Rectal smooth muscle tissue (tissue), 1 donor: Measurements from ENCODE around the gene CACNA1D.

Experiments used
- H3K27ac ChIP-seq: one replicate; pipeline ENCODE4 v1.7.0; 2013; ENCODE audit warnings: low read depth, low read length, inconsistent platforms
- H3K27me3 ChIP-seq: one replicate; pipeline ENCODE4 v1.7.0; 2013; ENCODE audit warnings: low read length; ENCODE audit not compliant: control insufficient read depth, insufficient read depth
- H3K36me3 ChIP-seq: one replicate; pipeline ENCODE4 v1.7.0; 2013; ENCODE audit warnings: low read length; ENCODE audit not compliant: control insufficient read depth, insufficient read depth
- H3K4me1 ChIP-seq: one replicate; pipeline ENCODE4 v1.7.0; 2013; ENCODE audit warnings: low read length; ENCODE audit not compliant: control insufficient read depth, insufficient read depth
- H3K4me3 ChIP-seq: one replicate; pipeline ENCODE4 v1.7.0; 2013; ENCODE audit warnings: low read length
- H3K9ac ChIP-seq: one replicate; pipeline ENCODE4 v1.7.0; 2013; ENCODE audit warnings: low read length

The CACNA1D gene

GRCh38 chr3:53750253-53751210, 256.1 kb downstream of the CACNA1D start:
- no peak overlapping the region for H3K9ac ChIP-seq
- H3K27ac ChIP-seq, result no peak overlapping the region
- H3K4me1 ChIP-seq, result no peaks in the 10 kb centered on the region
- H3K4me3 ChIP-seq, result no peak overlapping the region
- H3K36me3 ChIP-seq, result no peaks in the 10 kb centered on the region
- H3K27me3 ChIP-seq, result no peaks in the 10 kb centered on the region

DNA sequence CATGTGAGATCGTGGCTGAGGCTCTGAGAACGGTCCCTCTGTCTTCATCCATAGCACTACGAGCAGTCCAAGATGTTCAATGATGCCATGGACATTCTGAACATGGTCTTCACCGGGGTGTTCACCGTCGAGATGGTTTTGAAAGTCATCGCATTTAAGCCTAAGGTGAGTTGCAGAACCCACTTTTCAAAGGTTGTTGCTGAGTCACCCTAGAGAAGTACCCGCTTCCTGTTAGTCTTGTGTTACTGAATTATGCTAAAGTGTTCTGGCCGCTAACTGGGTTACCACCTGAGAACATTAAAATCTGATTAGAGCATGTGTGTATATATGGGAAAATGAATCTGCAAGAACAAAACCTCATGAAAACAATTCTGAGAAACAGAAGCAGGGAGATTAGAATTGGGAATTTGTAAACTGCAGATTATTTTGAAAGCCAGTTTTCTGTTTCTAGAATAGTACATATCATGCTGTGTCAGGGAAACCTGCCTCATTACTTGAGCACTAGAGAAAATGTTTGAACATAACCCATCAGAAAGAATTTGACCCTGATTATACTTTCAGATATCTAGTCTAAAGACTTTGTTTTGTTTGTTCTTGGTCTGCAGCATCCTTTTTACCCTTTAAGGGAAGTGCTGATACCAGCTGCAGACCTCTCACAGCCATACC, 259.2 kb downstream of the CACNA1D start:
- H3K36me3 ChIP-seq, result no peaks in the 10 kb centered on the region
- H3K4me3 ChIP-seq, result no peak overlapping the region
- no peaks in the 10 kb centered on the region for H3K4me1 ChIP-seq
- no peak overlapping the region for H3K9ac ChIP-seq
- no peak overlapping the region for H3K27ac ChIP-seq
- H3K27me3 ChIP-seq, result no peaks in the 10 kb centered on the region

DNA sequence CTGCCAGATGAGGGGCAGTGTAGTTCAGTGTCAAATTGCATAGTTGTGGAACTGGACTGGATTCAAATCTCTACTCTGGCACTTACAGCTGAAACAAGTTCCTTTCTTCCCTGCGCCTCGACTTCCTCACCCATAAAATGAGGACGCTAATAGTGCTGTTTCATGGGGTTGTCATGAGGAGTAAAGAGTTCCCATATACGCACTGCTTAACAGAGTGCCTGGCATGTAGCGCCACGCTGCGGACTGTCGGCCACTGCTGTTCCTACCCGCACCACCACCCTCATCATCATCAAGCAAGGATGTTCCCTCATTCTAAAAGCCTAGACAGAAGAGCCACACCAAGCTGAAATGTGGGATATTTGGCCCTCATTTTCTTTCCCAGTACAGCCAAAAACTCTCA, 259.9 kb downstream of the CACNA1D start:
- no peak overlapping the region for H3K4me3 ChIP-seq
- H3K27ac ChIP-seq, result no peak overlapping the region
- no peaks in the 10 kb centered on the region for H3K4me1 ChIP-seq
- no peaks in the 10 kb centered on the region for H3K36me3 ChIP-seq
- H3K27me3 ChIP-seq, result no peaks in the 10 kb centered on the region
- no peak overlapping the region for H3K9ac ChIP-seq

GRCh38 chr3:53758846-53759245, 264.4 kb downstream of the CACNA1D start:
- Histone ChIP-seq H3K27ac (no peak overlapping the region), H3K9ac (no peak overlapping the region), H3K36me3 (no peaks in the 10 kb centered on the region), H3K4me1 (no peaks in the 10 kb centered on the region), H3K27me3 (no peaks in the 10 kb centered on the region), H3K4me3 (no peak overlapping the region)

GRCh38 chr3:53763353-53763752, 268.9 kb downstream of the CACNA1D start:
- no peaks in the 10 kb centered on the region for H3K27me3 ChIP-seq
- H3K9ac ChIP-seq, result no peak overlapping the region
- H3K36me3 ChIP-seq, result no peaks in the 10 kb centered on the region
- H3K4me3 ChIP-seq, result no peak overlapping the region
- no peaks in the 10 kb centered on the region for H3K4me1 ChIP-seq
- H3K27ac ChIP-seq, result no peak overlapping the region

DNA sequence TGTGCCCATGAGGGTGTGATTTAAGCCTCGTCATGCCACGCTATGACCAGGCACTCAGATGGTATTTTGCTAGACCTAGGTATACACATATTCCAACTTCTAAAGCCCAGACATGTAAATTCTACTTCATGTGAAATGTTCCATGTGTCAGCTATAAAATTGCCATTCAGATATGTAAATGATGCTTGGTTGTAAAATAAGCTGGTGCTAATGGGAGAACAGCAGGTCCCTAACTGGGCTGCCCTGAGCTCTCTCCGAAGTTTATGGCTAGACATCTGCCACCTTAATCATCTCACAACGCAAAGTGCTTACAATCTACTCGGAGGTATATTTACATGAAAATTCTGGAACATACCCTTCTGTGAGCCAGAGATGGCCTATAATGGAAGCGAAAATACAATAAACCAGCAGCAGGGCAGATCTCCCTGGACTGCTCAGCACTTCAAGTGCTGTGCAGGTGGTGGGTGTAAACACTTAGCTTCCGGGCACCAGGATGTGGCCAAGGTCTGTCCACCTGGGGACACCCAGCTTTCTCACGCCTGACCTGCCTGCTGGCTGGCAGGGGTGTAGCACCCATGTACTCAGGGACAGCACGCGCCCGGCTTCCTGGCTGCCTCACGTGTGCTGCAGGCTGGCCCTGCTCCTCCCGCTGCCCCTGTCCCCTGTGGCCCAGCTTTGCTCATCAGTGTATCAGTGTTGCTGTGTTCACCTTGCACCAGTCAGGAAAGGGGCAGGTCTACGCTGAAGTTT, 269.8 kb downstream of the CACNA1D start:
- no peak overlapping the region for H3K9ac ChIP-seq
- H3K27me3 ChIP-seq, result no peaks in the 10 kb centered on the region
- H3K4me1 ChIP-seq, result no peaks in the 10 kb centered on the region
- no peak overlapping the region for H3K4me3 ChIP-seq
- no peak overlapping the region for H3K27ac ChIP-seq
- H3K36me3 ChIP-seq, result no peaks in the 10 kb centered on the region

- Histone ChIP-seq H3K4me1 (no peaks in the 10 kb centered on the region), H3K27me3 (no peaks in the 10 kb centered on the region), H3K9ac (no peak overlapping the region), H3K4me3 (no peak overlapping the region), H3K27ac (no peak overlapping the region), H3K36me3 (no peaks in the 10 kb centered on the region)
Observed at GRCh38 chr3:53765753-53766152, 271.3 kb downstream of the CACNA1D start.

GRCh38 chr3:53766706-53767105, 272.3 kb downstream of the CACNA1D start:
- Histone ChIP-seq H3K36me3 (no peaks in the 10 kb centered on the region), H3K27me3 (no peaks in the 10 kb centered on the region), H3K4me1 (no peaks in the 10 kb centered on the region), H3K4me3 (no peak overlapping the region), H3K9ac (no peak overlapping the region), H3K27ac (no peak overlapping the region)

DNA sequence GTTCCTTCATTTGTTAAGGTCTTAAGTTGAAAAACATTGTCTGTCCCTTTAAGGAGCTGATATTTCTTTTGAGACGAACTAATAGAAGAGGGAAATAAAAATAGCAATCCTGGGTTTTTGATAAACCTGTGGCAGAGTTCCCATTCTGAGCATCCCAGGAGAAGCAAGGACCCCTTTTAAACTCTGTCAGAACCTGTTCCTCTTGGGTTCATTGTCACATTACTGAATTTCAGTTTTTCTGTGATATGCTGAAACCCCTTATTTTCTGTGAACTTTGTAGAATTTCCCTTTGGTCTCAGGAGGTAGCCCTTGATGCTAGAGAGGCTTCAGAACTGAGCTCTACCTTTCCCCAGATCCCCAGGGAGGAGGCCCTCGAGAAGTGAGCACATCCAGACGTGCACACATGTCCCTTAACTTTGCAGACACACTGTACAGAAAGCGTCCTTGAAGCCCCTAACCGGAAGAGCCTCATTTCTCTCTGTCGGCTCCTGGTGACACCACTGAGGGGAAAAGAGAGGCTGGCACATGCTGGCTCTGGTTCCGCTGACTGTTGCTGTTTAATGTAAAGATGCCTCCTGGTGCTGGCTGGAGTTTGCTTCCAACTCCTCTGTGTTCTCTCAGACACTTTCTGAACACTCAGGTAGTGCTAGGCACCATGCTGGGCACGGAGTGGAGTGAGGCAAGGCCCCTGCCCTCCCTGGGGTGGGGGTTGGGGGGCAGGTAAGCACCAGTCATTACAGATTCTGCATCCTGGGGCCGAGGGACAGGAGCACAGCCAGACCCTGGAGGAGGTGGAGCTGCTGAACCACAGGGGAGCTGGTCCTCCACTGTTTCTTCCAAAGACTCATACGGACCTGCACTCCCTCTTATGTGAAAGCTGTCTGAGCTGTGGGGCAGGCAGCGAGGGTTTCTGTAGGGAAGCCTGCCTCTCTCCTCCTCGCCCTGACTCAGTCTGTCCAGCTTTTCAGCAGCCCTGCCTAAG, 274.4 kb downstream of the CACNA1D start:
- Histone ChIP-seq H3K4me1 (no peaks in the 10 kb centered on the region), H3K36me3 (no peaks in the 10 kb centered on the region), H3K9ac (no peak overlapping the region), H3K4me3 (no peak overlapping the region), H3K27me3 (no peaks in the 10 kb centered on the region), H3K27ac (no peak overlapping the region)

DNA sequence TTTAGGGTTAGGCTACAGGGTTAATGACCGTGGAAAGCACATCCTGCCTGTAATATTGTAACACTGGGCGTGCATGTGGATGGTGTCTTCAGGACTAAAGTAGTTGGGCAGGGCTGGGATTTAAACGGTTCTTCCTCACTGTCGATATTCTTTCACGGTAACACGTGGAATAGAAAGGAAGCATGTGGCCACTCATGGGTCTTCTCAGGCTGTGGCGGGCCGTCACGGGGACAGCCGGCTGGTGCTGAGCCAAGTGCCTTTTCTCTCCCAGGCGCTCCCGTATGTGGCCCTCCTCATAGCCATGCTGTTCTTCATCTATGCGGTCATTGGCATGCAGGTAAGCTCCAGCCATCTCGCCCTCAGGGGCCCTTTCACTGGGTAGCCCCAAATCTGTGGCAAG, 278.2 kb downstream of the CACNA1D start:
- H3K4me1 ChIP-seq, result no peaks in the 10 kb centered on the region
- H3K27me3 ChIP-seq, result no peaks in the 10 kb centered on the region
- H3K27ac ChIP-seq, result no peak overlapping the region
- H3K36me3 ChIP-seq, result no peaks in the 10 kb centered on the region
- H3K9ac ChIP-seq, result no peak overlapping the region
- H3K4me3 ChIP-seq, result no peak overlapping the region

DNA sequence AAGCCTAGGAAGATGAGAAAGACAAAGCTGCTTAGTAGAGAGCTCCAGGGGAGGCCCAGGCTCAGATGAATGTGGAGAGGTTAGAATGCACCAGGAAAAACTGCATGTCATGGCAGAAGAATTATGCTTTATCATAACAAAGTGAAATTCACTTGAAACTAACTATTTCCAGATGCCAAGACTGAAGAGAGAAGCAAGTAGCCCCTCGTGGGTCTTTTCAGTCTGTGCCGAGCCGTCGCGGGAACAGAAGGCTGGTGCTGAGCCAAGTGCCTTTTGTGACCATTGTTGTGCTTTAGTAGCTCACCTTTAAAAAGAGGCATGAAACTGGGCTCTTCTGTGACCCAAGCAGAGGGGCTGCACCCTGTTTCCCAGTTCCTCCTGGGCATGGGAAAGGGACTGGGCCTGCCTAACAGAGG, 278.6 kb downstream of the CACNA1D start:
- no peaks in the 10 kb centered on the region for H3K4me1 ChIP-seq
- no peak overlapping the region for H3K9ac ChIP-seq
- H3K27ac ChIP-seq, result no peak overlapping the region
- H3K36me3 ChIP-seq, result no peaks in the 10 kb centered on the region
- H3K27me3 ChIP-seq, result no peaks in the 10 kb centered on the region
- no peak overlapping the region for H3K4me3 ChIP-seq
